HUES48 (cell line): ENCODE data around the gene CAPN10.

Experiments used
- H3K27ac ChIP-seq: one replicate; pipeline ENCODE4 v1.7.0; 2013; ENCODE audit warnings: low read depth, low read length, inconsistent platforms
- H3K27me3 ChIP-seq: 2 replicates; pipeline ENCODE4 v1.6.1; 2013; ENCODE audit warnings: mild to moderate bottlenecking, low read length; ENCODE audit not compliant: control insufficient read depth, insufficient read depth
- H3K36me3 ChIP-seq: 2 replicates; pipeline ENCODE4 v1.6.1; 2013; ENCODE audit warnings: low read length; ENCODE audit not compliant: control insufficient read depth, insufficient read depth
- H3K4me1 ChIP-seq: 2 replicates; pipeline ENCODE4 v1.6.1; 2013; ENCODE audit warnings: mild to moderate bottlenecking, low read length; ENCODE audit not compliant: control insufficient read depth, insufficient read depth
- H3K4me3 ChIP-seq: 2 replicates; pipeline ENCODE4 v1.5.1; 2013; ENCODE audit warnings: mild to moderate bottlenecking, low read depth, low read length
- H3K9ac ChIP-seq: 2 replicates; pipeline ENCODE4 v1.6.1; 2013; ENCODE audit warnings: mild to moderate bottlenecking, low read depth, low read length, moderate library complexity
- H3K9me3 ChIP-seq: 2 replicates; pipeline ENCODE4 v1.6.1; 2013; ENCODE audit warnings: low read length; ENCODE audit not compliant: control insufficient read depth, insufficient read depth

CAPN10 gene

GRCh38 chr2:240564561-240565332 is 21.8 kb upstream of the CAPN10 start:
- Histone ChIP-seq H3K4me3 (no peak overlapping the region), H3K36me3 (no peaks in the 10 kb centered on the region), H3K4me1 (peaks cover 14% of the 10 kb centered on the region), H3K9me3 (no peaks in the 10 kb centered on the region), H3K27me3 (peaks cover 30% of the 10 kb centered on the region), H3K27ac (no peak overlapping the region), H3K9ac (no peak overlapping the region)

GRCh38 chr2:240565333-240566202 is 21.0 kb upstream of the CAPN10 start:
- Histone ChIP-seq H3K27ac (no peak overlapping the region), H3K4me3 (no peak overlapping the region), H3K9me3 (no peaks in the 10 kb centered on the region), H3K9ac (no peak overlapping the region), H3K36me3 (no peaks in the 10 kb centered on the region), H3K4me1 (peaks cover 10% of the 10 kb centered on the region), H3K27me3 (peaks cover 31% of the 10 kb centered on the region)

GRCh38 chr2:240566203-240567136 is 20.1 kb upstream of the CAPN10 start:
- H3K4me3 ChIP-seq: peak overlapping the region; percentile 23; the same call in 1 of the 2 replicates
- no peak overlapping the region for H3K9ac ChIP-seq
- H3K4me1 ChIP-seq: peaks cover 9% of the 10 kb centered on the region
- H3K27ac ChIP-seq: no peak overlapping the region
- H3K36me3 ChIP-seq: no peaks in the 10 kb centered on the region
- H3K27me3 ChIP-seq: peaks cover 31% of the 10 kb centered on the region
- no peaks in the 10 kb centered on the region for H3K9me3 ChIP-seq

- H3K9ac ChIP-seq: no peak overlapping the region
- H3K36me3 ChIP-seq: no peaks in the 10 kb centered on the region
- peaks cover 6% of the 10 kb centered on the region for H3K4me1 ChIP-seq
- no peak overlapping the region for H3K27ac ChIP-seq
- no peaks in the 10 kb centered on the region for H3K9me3 ChIP-seq
- peaks cover 31% of the 10 kb centered on the region for H3K27me3 ChIP-seq
- peak overlapping the region; percentile 60 for H3K4me3 ChIP-seq
Measured at GRCh38 chr2:240567137-240567871, 19.2 kb upstream of the CAPN10 start.

GRCh38 chr2:240567872-240568677 is 18.5 kb upstream of the CAPN10 start, which contains the start of gene RNPEPL1:
Gene RNPEPL1 (plus strand): TSS chr2:240568484. CDS start chr2:240568587, 103 bp downstream.
- Histone ChIP-seq H3K36me3 (no peaks in the 10 kb centered on the region), H3K27ac (no peak within 1 kb of the TSS), H3K9me3 (no peaks in the 10 kb centered on the region), H3K9ac (no peak within 1 kb of the TSS; the same call in 1 of the 2 replicates), H3K4me3 (peak within 1 kb of the TSS; percentile 62), H3K4me1 (peaks cover 6% of the 10 kb centered on the region), H3K27me3 (peaks cover 31% of the 10 kb centered on the region)

- Histone ChIP-seq H3K36me3 (no peaks in the 10 kb centered on the region), H3K4me3 (peak overlapping the region; percentile 62), H3K27me3 (peaks cover 31% of the 10 kb centered on the region), H3K9ac (no peak overlapping the region; the same call in 1 of the 2 replicates), H3K27ac (no peak overlapping the region), H3K9me3 (no peaks in the 10 kb centered on the region), H3K4me1 (peaks cover 6% of the 10 kb centered on the region)
Measured at GRCh38 chr2:240568678-240569522, 17.6 kb upstream of the CAPN10 start.

GRCh38 chr2:240569523-240569997 is 17.0 kb upstream of the CAPN10 start:
- no peak overlapping the region for H3K9ac ChIP-seq
- no peaks in the 10 kb centered on the region for H3K9me3 ChIP-seq
- H3K4me1 ChIP-seq: peaks cover 6% of the 10 kb centered on the region
- H3K4me3 ChIP-seq: peak overlapping the region; percentile 62; the same call in 1 of the 2 replicates
- no peaks in the 10 kb centered on the region for H3K36me3 ChIP-seq
- H3K27me3 ChIP-seq: peaks cover 31% of the 10 kb centered on the region
- H3K27ac ChIP-seq: no peak overlapping the region

DNA sequence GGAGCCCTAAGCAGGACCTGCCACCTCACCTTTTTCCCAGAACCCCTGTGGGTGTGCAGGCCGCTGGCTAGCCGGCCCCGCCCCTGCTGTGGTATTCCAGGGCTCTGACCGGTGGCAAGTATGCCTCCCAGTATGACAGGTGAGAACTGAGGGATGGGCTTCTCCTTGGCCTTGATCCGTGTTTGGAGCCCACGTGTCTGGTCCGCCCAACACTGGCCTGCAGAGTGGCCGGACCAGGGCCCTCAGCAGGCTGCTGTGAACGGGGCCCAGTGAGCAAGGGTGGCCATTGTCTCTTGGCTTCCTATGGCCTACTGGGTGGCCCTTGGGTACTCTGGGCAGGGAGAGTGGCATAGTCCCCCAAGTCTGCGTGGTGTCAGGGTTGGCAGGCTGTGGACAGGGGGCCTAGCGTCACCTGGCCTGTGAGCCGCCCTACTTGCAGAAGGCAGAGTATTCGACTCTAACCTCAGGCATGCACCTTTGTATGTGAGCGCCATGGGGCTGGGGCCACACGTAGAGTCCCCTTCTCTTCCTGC is 16.5 kb upstream of the CAPN10 start:
- Histone ChIP-seq H3K27ac (no peak overlapping the region), H3K4me3 (no peak overlapping the region), H3K9me3 (no peaks in the 10 kb centered on the region), H3K27me3 (peaks cover 31% of the 10 kb centered on the region), H3K36me3 (no peaks in the 10 kb centered on the region), H3K4me1 (peaks cover 6% of the 10 kb centered on the region), H3K9ac (no peak overlapping the region)
